Measurements from ENCODE around the gene VWA2.

- TF ChIP-seq MAX (IDR thresholded peaks at IDR 0.05), result no peak
- no peak for TF ChIP-seq MYC (IDR thresholded peaks at IDR 0.05; ENCODE audit: borderline replicate concordance, low read length)
- TF ChIP-seq PBX3 (IDR thresholded peaks at IDR 0.05), result no peak
- TF ChIP-seq CTCF (IDR thresholded peaks at IDR 0.05), result no peak
- no peak for TF ChIP-seq EP300 (IDR thresholded peaks at IDR 0.05)
- no peak for TF ChIP-seq BHLHE40 (IDR thresholded peaks at IDR 0.05; ENCODE audit: low read depth, low read length)
- TF ChIP-seq JUNB (IDR thresholded peaks at IDR 0.05), result no peak
- no peak for TF ChIP-seq RAD21 (conservative IDR thresholded peaks at IDR 0.05 in 1 of 2, IDR thresholded peaks at IDR 0.05 in 1 of 2)
- TF ChIP-seq HMGXB4 (CRISPR knock-in tag; IDR thresholded peaks at IDR 0.05; ENCODE audit: borderline replicate concordance), result no peak
- no peak for TF ChIP-seq SMC3 (IDR thresholded peaks at IDR 0.05)
- no peak for TF ChIP-seq CHD2 (IDR thresholded peaks at IDR 0.05; ENCODE audit: low read length, partially characterized antibody)
Measured at GRCh38 chr10:114278140-114278883, 39.3 kb downstream of the VWA2 start.

Measured in A549 (cell line).